Loucy (cell line): Measurements from ENCODE around the gene EPB41L2.

Experiments
- H2AFZ ChIP-seq: fragments of 200-600 bp; sonication (generic); 2 replicates; pipeline ENCODE4 v1.6.0; 2016; ENCODE audit warnings: antibody characterized with exemption, mild to moderate bottlenecking, low read length, moderate library complexity
- H3F3A ChIP-seq: fragments of 200-600 bp; 2 replicates; pipeline ENCODE4 v1.6.0; 2016; ENCODE audit warnings: antibody characterized with exemption, low read depth, mild to moderate bottlenecking
- H3K27me3 ChIP-seq: fragments of 200-600 bp; sonication (generic); 2 replicates; pipeline ENCODE4 v1.6.1; 2014; ENCODE audit warnings: low read length, mild to moderate bottlenecking; ENCODE audit not compliant: insufficient read depth, poor library complexity, severe bottlenecking
- H3K36me3 ChIP-seq: fragments of 200-600 bp; sonication (generic); 2 replicates; pipeline ENCODE4 v1.6.1; 2016; ENCODE audit warnings: low read length; ENCODE audit not compliant: insufficient read depth
- H3K4me1 ChIP-seq: fragments of 200-600 bp; sonication (generic); 2 replicates; pipeline ENCODE4 v1.5.1; 2014; ENCODE audit warnings: low read length, mild to moderate bottlenecking; ENCODE audit not compliant: insufficient read depth, poor library complexity, severe bottlenecking
- H3K4me2 ChIP-seq: fragments of 200-600 bp; sonication (generic); 2 replicates; pipeline ENCODE4 v1.6.0; 2014; ENCODE audit warnings: antibody characterized with exemption, low read length, low read depth, mild to moderate bottlenecking; ENCODE audit not compliant: poor library complexity, severe bottlenecking
- H3K4me3 ChIP-seq: fragments of 200-600 bp; sonication (generic); 2 replicates; pipeline ENCODE4 v1.5.1; 2014; ENCODE audit warnings: low read length, mild to moderate bottlenecking, mixed read lengths; ENCODE audit not compliant: poor library complexity, severe bottlenecking
- H3K79me2 ChIP-seq: fragments of 200-600 bp; sonication (generic); 2 replicates; pipeline ENCODE4 v1.6.1; 2014; ENCODE audit warnings: low read length; ENCODE audit not compliant: insufficient read depth
- H3K9ac ChIP-seq: fragments of 200-600 bp; sonication (generic); 2 replicates; pipeline ENCODE4 v1.6.0; 2014; ENCODE audit warnings: mild to moderate bottlenecking, low read depth, low read length, moderate library complexity; ENCODE audit not compliant: poor library complexity, severe bottlenecking
- H3K9me2 ChIP-seq: fragments of 200-600 bp; sonication (generic); replicated peaks from 2 replicates; pipeline ENCODE4 v1.6.1; 2016; ENCODE audit warnings: low read depth, low read length, mixed read lengths
- H3K9me3 ChIP-seq: fragments of 200-600 bp; sonication (generic); 2 replicates; pipeline ENCODE4 v1.6.1; 2014; ENCODE audit warnings: mild to moderate bottlenecking, antibody characterized with exemption, low read length, low read depth; ENCODE audit not compliant: insufficient read depth
- H4K20me1 ChIP-seq: fragments of 200-600 bp; sonication (generic); 2 replicates; pipeline ENCODE4 v1.6.0; 2014; ENCODE audit warnings: antibody characterized with exemption, low read length, mild to moderate bottlenecking; ENCODE audit not compliant: insufficient read depth, poor library complexity, severe bottlenecking
- EZH2phosphoT487 ChIP-seq: fragments of 200-600 bp; IDR thresholded peaks from 2 replicates; pipeline ENCODE4 v1.6.1; 2018; ENCODE audit warnings: antibody characterized with exemption, mild to moderate bottlenecking, moderate library complexity, borderline replicate concordance
- TF ChIP-seq, protein P1 (sequence below): fragments of 200-600 bp; sonication (generic); conservative IDR thresholded peaks from 2 replicates; pipeline ENCODE4 v1.5.1; 2014; ENCODE audit warnings: mild to moderate bottlenecking, antibody characterized with exemption, low read length

EPB41L2 gene

DNA sequence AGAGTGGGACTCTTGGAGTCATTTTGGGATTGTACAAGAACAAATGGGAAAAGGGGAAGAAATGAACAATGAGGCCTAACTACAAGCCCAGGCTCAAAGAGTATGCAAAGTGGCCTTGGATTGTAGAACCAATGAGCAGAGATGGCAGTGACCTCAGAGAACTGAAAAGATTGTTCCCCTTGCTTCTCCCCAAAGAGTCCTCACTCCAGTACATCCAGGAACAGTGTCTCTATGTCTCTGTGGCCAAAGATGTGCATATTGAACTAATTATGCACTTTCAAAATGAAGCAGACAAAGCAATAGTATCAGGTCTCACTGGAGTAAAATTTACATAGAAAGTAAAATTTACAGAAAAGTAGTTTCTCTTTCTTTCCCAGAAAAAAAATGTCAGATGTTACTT, 154.9 kb downstream of the EPB41L2 start:
- Histone ChIP-seq H3K4me1 (peaks cover 9% of the 10 kb centered on the region), H2AFZ (no peak overlapping the region), H3K9me2 (no peaks in the 10 kb centered on the region), H3K9ac (no peak overlapping the region), H4K20me1 (no peaks in the 10 kb centered on the region), H3K79me2 (peaks cover 8% of the 10 kb centered on the region; the same call in 1 of the 2 replicates), H3K27me3 (no peaks in the 10 kb centered on the region), H3F3A (no peaks in the 10 kb centered on the region), H3K9me3 (no peaks in the 10 kb centered on the region), H3K4me3 (no peak overlapping the region), H3K4me2 (no peak overlapping the region), H3K36me3 (no peaks in the 10 kb centered on the region)
- no peak for TF ChIP-seq EZH2phosphoT487
- TF ChIP-seq, protein P1, sequence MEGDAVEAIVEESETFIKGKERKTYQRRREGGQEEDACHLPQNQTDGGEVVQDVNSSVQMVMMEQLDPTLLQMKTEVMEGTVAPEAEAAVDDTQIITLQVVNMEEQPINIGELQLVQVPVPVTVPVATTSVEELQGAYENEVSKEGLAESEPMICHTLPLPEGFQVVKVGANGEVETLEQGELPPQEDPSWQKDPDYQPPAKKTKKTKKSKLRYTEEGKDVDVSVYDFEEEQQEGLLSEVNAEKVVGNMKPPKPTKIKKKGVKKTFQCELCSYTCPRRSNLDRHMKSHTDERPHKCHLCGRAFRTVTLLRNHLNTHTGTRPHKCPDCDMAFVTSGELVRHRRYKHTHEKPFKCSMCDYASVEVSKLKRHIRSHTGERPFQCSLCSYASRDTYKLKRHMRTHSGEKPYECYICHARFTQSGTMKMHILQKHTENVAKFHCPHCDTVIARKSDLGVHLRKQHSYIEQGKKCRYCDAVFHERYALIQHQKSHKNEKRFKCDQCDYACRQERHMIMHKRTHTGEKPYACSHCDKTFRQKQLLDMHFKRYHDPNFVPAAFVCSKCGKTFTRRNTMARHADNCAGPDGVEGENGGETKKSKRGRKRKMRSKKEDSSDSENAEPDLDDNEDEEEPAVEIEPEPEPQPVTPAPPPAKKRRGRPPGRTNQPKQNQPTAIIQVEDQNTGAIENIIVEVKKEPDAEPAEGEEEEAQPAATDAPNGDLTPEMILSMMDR, result no peak

DNA sequence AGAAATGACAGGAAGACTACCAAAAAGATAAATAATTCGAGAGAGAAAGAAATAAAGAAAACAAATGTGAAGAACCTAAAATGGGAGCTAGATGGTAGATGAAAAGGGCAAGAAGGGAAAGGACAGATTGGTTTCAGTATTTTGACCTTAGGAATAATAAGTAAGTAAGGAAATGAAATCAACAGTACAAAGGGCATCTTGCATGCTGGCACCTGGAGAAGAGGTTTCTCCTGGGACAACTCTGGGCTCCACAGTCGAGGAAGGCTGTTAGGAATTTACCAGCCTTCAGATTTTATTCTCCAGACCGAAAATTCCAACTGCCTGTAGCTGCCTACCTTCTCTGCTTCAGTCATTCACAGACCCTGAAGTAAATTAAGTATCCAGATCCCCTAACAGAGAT, 155.4 kb downstream of the EPB41L2 start:
- H3F3A ChIP-seq, result no peaks in the 10 kb centered on the region
- H3K4me1 ChIP-seq, result peaks cover 4% of the 10 kb centered on the region
- no peaks in the 10 kb centered on the region for H4K20me1 ChIP-seq
- H2AFZ ChIP-seq, result no peak overlapping the region
- H3K9ac ChIP-seq, result no peak overlapping the region
- TF ChIP-seq, protein P1, result no peak
- no peak for TF ChIP-seq EZH2phosphoT487
- no peaks in the 10 kb centered on the region for H3K9me3 ChIP-seq
- H3K79me2 ChIP-seq, result peaks cover 8% of the 10 kb centered on the region; the same call in 1 of the 2 replicates
- H3K4me3 ChIP-seq, result no peak overlapping the region
- no peak overlapping the region for H3K4me2 ChIP-seq
- no peaks in the 10 kb centered on the region for H3K9me2 ChIP-seq
- no peaks in the 10 kb centered on the region for H3K27me3 ChIP-seq
- H3K36me3 ChIP-seq, result no peaks in the 10 kb centered on the region

DNA sequence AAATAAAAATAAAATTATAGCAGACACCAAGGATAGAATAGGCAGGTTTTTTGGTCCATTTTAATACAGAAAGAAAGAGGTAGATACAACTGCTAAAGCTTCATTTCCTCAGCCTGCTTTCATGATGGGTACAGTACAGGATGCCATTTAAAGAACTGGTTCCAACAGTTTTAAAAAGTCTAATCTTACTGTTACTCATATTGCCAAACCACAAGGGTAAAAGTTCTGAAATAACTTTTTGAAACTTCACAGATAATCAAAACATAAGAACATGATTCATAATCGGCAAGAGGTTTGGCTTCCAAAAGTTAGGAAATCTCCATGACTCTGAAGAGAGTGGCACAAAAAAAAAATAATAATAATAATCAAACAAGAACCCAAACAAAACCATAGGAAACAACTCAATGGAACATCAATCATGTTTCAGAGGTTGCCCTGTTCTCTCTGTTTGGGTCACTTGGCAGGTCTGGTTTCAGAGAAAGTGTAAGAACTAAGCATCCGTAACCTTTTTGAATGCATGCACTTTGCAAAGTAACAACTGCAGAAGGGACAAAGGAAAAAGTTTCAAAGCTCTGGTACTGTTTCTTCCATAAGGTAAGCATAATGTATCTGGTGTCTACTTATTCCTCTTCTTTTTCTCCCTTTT, 156.2 kb downstream of the EPB41L2 start:
- TF ChIP-seq EZH2phosphoT487, result no peak
- TF ChIP-seq, protein P1, result no peak
- Histone ChIP-seq H3K27me3 (no peaks in the 10 kb centered on the region), H2AFZ (no peak overlapping the region), H3K36me3 (peaks cover 4% of the 10 kb centered on the region; the same call in 1 of the 2 replicates), H3K4me3 (no peak overlapping the region), H3K9me2 (no peaks in the 10 kb centered on the region), H3K4me2 (no peak overlapping the region), H3K79me2 (peaks cover 2% of the 10 kb centered on the region; the same call in 1 of the 2 replicates), H3K9ac (no peak overlapping the region), H3K9me3 (no peaks in the 10 kb centered on the region), H3K4me1 (no peaks in the 10 kb centered on the region), H4K20me1 (no peaks in the 10 kb centered on the region), H3F3A (no peaks in the 10 kb centered on the region)
